IPS-20b (cell line): Measurements from ENCODE around the gene OPCML.
A peak's percentile ranks its signal among the peaks of the same experiment; 100 is the strongest.

ENCODE experiments used
- H3K27ac ChIP-seq: one replicate; pipeline ENCODE4 v1.5.1; 2013; ENCODE audit warnings: low read length
- H3K27me3 ChIP-seq: 2 replicates; pipeline ENCODE4 v1.6.1; 2013; ENCODE audit warnings: mild to moderate bottlenecking, low read length, inconsistent platforms; ENCODE audit not compliant: insufficient read depth
- H3K36me3 ChIP-seq: 2 replicates; pipeline ENCODE4 v1.6.1; 2013; ENCODE audit warnings: low read depth, mild to moderate bottlenecking, inconsistent platforms, low read length, moderate library complexity; ENCODE audit not compliant: insufficient read depth
- H3K4me1 ChIP-seq: 2 replicates; pipeline ENCODE4 v1.6.1; 2013; ENCODE audit warnings: mild to moderate bottlenecking, control low read depth, inconsistent platforms, low read length, moderate library complexity; ENCODE audit not compliant: insufficient read depth
- H3K4me3 ChIP-seq: 2 replicates; pipeline ENCODE4 v1.5.1; 2013; ENCODE audit warnings: mild to moderate bottlenecking, low read length, inconsistent platforms
- H3K9ac ChIP-seq: 2 replicates; pipeline ENCODE4 v1.6.1; 2013; ENCODE audit warnings: low read depth, mild to moderate bottlenecking, inconsistent platforms, low read length, moderate library complexity
- H3K9me3 ChIP-seq: 2 replicates; pipeline ENCODE4 v1.6.1; 2013; ENCODE audit warnings: mild to moderate bottlenecking, low read depth, low read length, inconsistent platforms; ENCODE audit not compliant: insufficient read depth

The OPCML gene

DNA sequence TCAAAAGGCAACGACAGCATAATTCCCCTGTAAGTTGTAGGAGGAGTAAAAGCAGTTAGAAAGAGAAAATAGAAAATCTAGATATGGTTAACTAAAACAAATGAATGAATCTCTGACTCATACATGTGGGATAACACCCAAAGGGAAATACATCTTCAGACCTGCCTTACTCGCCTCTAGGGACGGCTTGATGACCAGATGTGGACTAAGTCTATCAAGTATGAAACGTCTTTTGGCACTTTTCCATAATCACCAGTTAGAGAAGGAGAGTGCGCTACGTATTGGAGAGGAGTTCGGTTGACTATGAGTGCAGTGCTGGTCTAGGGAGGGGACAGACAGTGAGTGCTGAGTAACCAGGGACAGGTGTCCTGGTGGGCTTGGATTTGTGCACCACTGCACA, 459.9 kb downstream of the OPCML start:
- no peak overlapping the region for H3K27ac ChIP-seq
- H3K9ac ChIP-seq: no peak overlapping the region
- H3K4me1 ChIP-seq: peaks cover 17% of the 10 kb centered on the region

DNA sequence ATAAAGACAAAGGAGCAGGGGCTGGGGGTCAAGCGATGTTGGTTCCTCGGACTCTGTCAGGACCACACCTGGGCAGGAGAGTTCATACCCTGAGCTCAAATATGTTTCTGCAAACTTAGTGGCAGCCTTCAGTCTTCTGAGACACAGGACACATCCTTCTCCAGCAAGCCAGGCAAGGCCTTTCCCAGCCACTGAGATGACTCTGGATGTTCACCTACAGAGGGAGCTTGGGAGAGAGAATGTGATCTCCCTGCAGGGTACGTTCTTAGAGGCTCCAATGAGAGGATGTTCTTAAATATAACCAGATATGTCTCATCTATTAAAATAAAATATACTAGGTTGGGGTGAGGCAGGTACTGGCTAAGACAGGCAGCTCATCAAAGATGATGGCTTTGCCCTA, 461.5 kb downstream of the OPCML start:
- Histone ChIP-seq H3K4me3 (no peak overlapping the region), H3K36me3 (no peaks in the 10 kb centered on the region), H3K27ac (no peak overlapping the region), H3K9me3 (no peaks in the 10 kb centered on the region), H3K27me3 (no peaks in the 10 kb centered on the region), H3K4me1 (peaks cover 17% of the 10 kb centered on the region), H3K9ac (no peak overlapping the region)

More for the DNA sequence above, 459.9 kb downstream of the OPCML start:
- Histone ChIP-seq H3K9me3 (no peaks in the 10 kb centered on the region), H3K27me3 (no peaks in the 10 kb centered on the region), H3K36me3 (no peaks in the 10 kb centered on the region), H3K4me3 (no peak overlapping the region)

DNA sequence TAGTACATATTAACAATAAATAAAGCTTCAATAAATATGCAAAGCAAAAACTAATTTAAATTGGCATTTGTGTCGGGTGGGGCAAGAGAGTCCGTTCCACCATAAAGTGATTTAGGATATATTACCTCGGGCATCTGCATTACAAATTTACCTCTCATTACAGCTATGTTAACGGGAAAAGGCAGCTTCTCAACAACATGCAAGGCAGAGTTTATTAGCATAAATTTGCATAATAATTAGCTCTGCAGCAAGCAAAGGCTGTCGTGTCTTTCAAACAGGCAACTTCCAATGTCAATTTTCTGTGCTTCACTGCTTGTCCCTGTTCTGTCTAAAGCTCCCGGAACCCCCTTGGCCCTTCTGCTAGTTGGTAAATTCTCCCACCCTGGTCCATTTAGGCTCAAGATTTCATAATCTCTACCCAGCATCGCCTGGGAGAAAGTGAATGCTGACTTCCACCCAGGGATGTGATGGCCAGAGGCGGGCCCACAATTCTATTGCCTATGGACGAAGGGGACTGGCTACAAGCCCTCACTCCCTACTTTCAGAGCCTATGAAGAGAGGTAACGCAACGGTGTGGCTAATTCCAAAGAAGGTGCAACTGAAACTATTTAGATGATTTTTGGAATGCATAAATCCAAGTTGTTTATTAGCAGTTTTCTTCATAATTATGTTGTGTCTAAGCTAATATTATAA, 462.1 kb downstream of the OPCML start:
- H3K27ac ChIP-seq: no peak overlapping the region
- peak overlapping the region; percentile 39; the same call in 1 of the 2 replicates for H3K4me3 ChIP-seq
- H3K36me3 ChIP-seq: no peaks in the 10 kb centered on the region
- H3K4me1 ChIP-seq: peaks cover 17% of the 10 kb centered on the region
- no peaks in the 10 kb centered on the region for H3K9me3 ChIP-seq
- H3K27me3 ChIP-seq: peaks cover 3% of the 10 kb centered on the region; the same call in 1 of the 2 replicates
- H3K9ac ChIP-seq: peak overlapping the region; percentile 51

DNA sequence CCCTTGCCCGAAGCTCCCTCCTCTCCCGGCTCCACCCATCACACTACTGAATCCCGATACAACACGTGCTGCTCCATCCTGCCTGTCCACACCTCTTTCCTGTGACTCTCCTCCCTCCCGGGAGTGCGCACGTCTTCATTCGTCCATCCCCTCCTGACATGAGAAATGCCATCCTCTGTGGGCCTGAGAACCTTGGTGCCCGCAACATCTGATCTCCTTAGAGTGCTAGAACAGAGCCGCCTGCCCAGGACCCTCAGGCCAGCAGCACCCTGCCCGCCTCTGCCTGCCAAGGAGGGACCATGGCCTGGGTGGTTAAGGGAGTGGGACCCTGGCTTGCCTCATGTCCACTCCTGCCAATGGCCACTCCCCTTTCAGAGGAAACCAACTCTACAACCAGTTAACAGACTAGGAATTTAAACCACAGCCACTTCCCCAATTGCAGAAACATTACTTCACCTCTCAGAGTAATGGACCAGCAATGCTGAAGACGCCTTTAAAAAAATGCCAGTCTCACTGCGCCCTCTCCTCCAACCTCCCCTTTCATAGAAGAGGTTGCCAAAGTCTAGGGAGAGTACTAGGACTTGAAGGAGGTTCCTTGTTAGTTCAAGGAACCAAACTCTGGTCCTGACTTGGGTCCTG, 466.3 kb downstream of the OPCML start:
- Histone ChIP-seq H3K27me3 (peaks cover 15% of the 10 kb centered on the region; the same call in 1 of the 2 replicates), H3K27ac (no peak overlapping the region), H3K9me3 (no peaks in the 10 kb centered on the region), H3K4me3 (no peak overlapping the region), H3K4me1 (peaks cover 15% of the 10 kb centered on the region), H3K36me3 (no peaks in the 10 kb centered on the region), H3K9ac (no peak overlapping the region)

DNA sequence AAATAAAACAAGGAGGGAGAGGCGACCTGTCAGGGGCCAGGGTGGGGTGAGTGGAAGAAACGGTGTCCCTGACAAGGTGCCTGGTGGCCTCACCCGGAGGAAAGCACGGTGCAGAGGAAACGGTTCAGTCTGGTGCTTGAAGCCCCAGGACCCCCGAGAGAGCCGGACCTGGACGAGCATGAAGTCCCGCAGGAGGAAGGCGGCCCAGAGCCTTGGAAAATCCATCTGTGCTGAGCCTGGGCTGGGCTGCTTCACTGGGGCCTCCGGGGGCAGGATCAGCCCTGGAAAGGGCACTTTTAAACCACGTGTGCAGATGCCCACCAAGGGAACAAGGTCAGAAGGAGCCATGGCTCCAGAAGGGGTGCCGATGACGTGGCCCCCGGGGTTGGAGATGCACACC, 467.3 kb downstream of the OPCML start:
- Histone ChIP-seq H3K36me3 (no peaks in the 10 kb centered on the region), H3K9ac (peak overlapping the region; percentile 77; the same call in 1 of the 2 replicates), H3K4me3 (peak overlapping the region; percentile 70), H3K27me3 (peaks cover 15% of the 10 kb centered on the region; the same call in 1 of the 2 replicates), H3K9me3 (no peaks in the 10 kb centered on the region), H3K4me1 (peaks cover 7% of the 10 kb centered on the region), H3K27ac (no peak overlapping the region)

DNA sequence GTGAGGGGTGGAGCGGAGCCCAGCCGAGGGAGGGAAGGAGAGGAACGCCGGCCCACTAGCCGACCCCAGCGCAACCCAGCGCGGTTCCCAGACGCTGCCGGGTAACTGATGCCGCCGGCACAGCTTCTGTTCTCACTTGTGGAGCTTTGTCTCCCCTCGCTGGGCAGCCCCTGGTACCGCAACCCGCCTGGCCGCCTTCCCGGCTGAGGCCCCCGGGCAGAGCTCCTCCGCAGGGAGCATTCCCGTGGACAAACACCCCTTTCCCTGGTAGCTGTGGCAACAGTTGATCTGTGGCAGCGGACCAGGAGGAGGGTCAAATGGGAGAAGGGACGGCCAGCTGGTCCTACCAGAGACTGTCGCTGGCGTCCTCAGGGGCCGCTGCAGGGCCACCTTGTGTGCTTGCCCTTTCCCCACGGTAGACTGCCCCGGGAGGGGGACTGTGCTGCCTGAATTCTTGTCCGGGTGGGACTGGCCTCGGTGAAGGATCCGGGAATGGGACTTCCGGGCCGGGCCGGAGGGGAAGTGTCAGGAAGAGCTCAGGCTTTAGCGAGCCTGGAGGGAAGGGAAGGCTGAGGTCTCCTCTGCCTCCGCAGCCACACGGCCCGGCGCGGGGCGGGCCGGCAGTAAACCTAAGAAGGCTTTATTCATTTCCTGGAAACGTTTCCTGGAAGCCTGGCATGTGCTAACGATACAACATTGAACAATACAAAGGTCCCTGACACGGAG, 468.0 kb downstream of the OPCML start:
- Histone ChIP-seq H3K27ac (no peak overlapping the region), H3K4me3 (peak overlapping the region; percentile 70), H3K27me3 (peaks cover 15% of the 10 kb centered on the region; the same call in 1 of the 2 replicates), H3K9me3 (no peaks in the 10 kb centered on the region), H3K9ac (peak overlapping the region; percentile 77), H3K4me1 (peaks cover under 1% of the 10 kb centered on the region; the same call in 1 of the 2 replicates), H3K36me3 (no peaks in the 10 kb centered on the region)

DNA sequence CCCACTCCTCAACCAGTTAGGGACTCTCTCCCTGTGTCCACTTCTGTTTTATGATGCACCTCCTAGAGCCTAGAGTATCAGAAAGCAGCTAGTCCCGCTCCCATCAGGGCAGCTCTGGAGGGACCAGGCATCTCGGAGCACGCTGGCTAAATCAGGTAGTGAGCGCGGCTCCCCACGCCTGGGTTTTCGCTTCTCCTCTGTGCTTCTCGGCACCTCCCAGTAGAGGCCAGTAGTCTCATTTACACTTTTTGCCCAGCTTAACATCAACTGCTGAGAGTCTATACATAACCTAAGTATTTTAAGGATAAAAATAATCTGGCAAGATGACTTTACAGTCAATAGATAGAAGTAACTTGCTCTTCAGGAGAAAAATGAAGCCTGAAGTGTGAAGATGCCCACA, 473.8 kb downstream of the OPCML start:
- H3K27me3 ChIP-seq: peaks cover 14% of the 10 kb centered on the region; the same call in 1 of the 2 replicates
- H3K4me1 ChIP-seq: no peaks in the 10 kb centered on the region
- no peak overlapping the region for H3K4me3 ChIP-seq

DNA sequence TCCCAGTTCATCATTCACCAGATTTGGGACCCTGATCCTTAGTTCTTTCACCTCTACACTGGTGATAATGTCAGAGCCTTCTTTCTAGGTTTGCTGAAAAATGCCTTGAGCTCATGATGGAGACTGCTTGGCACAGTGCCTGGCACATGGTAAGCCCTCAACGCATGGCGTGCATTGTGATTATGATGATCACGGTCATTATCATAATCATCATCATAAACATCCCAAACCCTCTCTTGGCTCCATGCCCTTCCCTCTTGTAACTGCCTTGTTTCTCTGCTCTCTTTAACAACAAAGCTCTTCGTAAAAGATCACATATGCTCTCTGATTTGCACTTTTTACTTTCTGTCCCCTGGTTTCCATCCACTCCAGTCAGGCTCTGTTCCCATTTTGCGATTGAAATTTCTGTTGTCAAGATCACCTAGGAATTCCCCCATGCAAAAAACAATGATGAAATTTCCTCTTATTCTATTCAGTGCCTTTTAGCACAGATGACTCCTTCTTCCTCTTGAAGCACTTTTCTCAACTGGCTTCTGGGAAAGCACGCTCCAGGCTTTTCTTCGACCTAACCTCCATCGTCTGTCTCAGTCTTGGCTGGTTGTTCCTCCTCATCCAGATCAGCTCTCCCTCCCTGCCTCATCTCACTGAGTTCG, 479.1 kb downstream of the OPCML start:
- no peak overlapping the region for H3K4me3 ChIP-seq
- H3K9me3 ChIP-seq: no peaks in the 10 kb centered on the region
- H3K36me3 ChIP-seq: no peaks in the 10 kb centered on the region
- H3K27ac ChIP-seq: no peak overlapping the region
- H3K27me3 ChIP-seq: peaks cover 7% of the 10 kb centered on the region; the same call in 1 of the 2 replicates
- no peak overlapping the region for H3K9ac ChIP-seq
- H3K4me1 ChIP-seq: peaks cover 21% of the 10 kb centered on the region; the same call in 1 of the 2 replicates

More for the DNA sequence above, 473.8 kb downstream of the OPCML start:
- Histone ChIP-seq H3K9ac (no peak overlapping the region), H3K36me3 (no peaks in the 10 kb centered on the region), H3K27ac (no peak overlapping the region), H3K9me3 (no peaks in the 10 kb centered on the region)

DNA sequence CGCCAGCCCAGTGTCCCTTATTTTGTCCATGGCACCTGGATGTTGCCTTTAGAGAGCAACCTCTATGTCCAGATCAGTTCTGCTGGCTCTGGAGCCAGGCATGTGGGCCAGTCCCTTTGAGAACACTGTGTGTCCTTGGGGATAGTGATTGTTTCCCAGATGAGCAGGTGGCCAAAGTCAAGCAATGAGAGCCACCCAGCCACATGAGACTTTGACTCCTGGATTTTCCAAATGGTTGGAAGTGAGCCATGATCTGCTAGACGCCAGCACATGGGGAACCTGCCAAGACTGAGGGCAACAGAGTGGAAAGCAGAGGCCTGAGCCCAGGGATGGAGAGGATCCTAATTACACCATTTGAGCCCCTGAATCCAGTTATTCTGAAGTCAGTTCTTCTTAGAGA, 479.8 kb downstream of the OPCML start:
- no peak overlapping the region for H3K27ac ChIP-seq
- no peaks in the 10 kb centered on the region; the same call in 1 of the 2 replicates for H3K27me3 ChIP-seq
- H3K4me3 ChIP-seq: no peak overlapping the region
- no peak overlapping the region for H3K9ac ChIP-seq
- peaks cover 25% of the 10 kb centered on the region; the same call in 1 of the 2 replicates for H3K4me1 ChIP-seq
- H3K36me3 ChIP-seq: no peaks in the 10 kb centered on the region
- no peaks in the 10 kb centered on the region for H3K9me3 ChIP-seq

DNA sequence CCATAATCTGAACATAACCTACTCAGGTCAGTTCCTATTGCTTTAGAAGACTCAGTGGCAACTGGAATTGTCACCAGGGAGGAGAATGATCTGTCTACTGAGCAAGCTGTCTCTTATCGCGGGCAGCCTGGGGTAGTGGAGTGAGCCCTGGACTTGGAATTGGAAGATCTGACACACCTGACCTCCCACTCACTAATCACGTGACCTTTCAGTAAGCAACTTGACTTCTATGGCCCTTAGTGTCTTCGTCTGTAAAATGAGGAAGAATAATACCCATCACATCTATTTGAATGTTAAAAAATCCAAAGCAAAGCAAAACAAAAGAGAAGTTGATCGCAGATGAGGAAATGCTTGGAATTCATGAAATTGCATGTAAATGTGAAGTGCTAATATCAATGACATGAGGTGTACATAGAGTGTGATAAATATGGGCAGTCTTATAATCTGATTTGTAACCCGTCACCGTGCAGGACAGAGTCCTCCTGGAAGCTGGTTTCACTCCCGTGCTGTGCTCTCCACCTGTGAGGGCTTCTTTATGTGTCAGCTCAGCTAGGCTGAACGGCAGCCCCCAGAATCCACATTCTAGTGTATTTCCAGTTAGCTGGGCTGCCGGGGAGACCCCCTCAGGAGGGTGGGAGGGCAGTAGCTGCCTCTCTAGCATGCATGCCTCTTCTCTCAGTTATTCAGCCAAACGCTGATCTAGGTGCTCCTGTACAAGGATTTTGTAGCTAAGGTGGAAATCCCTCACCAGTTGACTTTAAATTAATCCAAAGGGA, 482.9 kb downstream of the OPCML start:
- Histone ChIP-seq H3K27ac (no peak overlapping the region), H3K9me3 (no peaks in the 10 kb centered on the region), H3K27me3 (no peaks in the 10 kb centered on the region), H3K4me3 (no peak overlapping the region), H3K36me3 (no peaks in the 10 kb centered on the region), H3K4me1 (peaks cover 25% of the 10 kb centered on the region; the same call in 1 of the 2 replicates), H3K9ac (no peak overlapping the region)

DNA sequence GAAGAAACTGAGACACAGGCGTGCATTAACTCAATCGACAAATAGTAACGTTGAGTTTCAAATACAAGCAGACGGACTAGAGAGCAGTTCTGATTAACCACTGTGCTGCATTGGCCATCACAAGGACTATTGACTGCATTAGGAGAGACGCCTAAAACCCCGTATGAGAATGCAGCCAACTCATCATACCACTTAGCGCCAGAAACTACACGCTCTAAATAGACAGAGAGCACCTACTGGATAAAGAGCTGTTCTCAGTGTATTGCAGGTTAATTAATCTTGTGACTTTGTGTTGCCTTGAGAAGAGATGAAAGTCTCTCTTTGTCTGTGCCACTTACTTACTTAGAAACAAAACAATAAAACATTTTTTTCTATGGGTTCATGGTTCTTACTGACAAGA, 484.0 kb downstream of the OPCML start:
- Histone ChIP-seq H3K27me3 (no peaks in the 10 kb centered on the region), H3K36me3 (no peaks in the 10 kb centered on the region), H3K4me1 (peaks cover 25% of the 10 kb centered on the region; the same call in 1 of the 2 replicates), H3K27ac (no peak overlapping the region), H3K9ac (no peak overlapping the region), H3K9me3 (no peaks in the 10 kb centered on the region), H3K4me3 (no peak overlapping the region)
